BJ (cell line): ENCODE results near the gene SLC25A45. TPM values are rescaled to one million over a fixed set of nuclear protein-coding genes. Genes with fewer than 3 reads are reported as not detected.

Experiments
- CTCF ChIA-PET: fragments of 350-600 bp; formaldehyde crosslinking; extraction: SDS; loops from one replicate; lab custom pipeline; 2021; ENCODE audit warnings: antibody characterized with exemption, inconsistent platforms; lab: Yijun Ruan, JAX
- POLR2A ChIA-PET: fragments of 300-600 bp; sonication (Branson Sonifier 250); formaldehyde crosslinking; extraction: SDS; loops from one replicate; lab custom pipeline; 2021; ENCODE audit warnings: antibody characterized with exemption; lab: Charles Lee
- DNase-seq: peaks from one replicate; pipeline ENCODE4 v3.0.0-alpha.2; 2011; ENCODE audit warnings: low read depth
- H3K27me3 ChIP-seq: 2 replicates; pipeline ENCODE4 v1.6.0; 2011; ENCODE audit warnings: low read length; ENCODE audit not compliant: control insufficient read depth, insufficient read depth
- H3K36me3 ChIP-seq: 2 replicates; pipeline ENCODE4 v1.5.1; 2011; ENCODE audit warnings: low read length; ENCODE audit not compliant: control insufficient read depth, insufficient read depth
- H3K4me3 ChIP-seq: 2 replicates; pipeline ENCODE4 v1.5.1; 2011; ENCODE audit warnings: low read depth, mild to moderate bottlenecking, control low read depth, low read length
- polyA plus RNA-seq: library from polyadenylated mRNA; depleted of rRNA; stranded (reverse); fragments of >200 nt; gene quantifications from 2 replicates; pipeline ENCODE4 v1.2.3, GENCODE V29; 2011
- TF ChIP-seq, protein P1 (sequence below): IDR thresholded peaks from 2 replicates; pipeline ENCODE4 v1.5.1; 2011; ENCODE audit warnings: low read depth, mild to moderate bottlenecking, control low read depth, inconsistent platforms, low read length, moderate library complexity; ENCODE audit not compliant: insufficient read depth

The SLC25A45 gene
- polyA plus RNA-seq, 1 experiment = 2.1 TPM

DNA sequence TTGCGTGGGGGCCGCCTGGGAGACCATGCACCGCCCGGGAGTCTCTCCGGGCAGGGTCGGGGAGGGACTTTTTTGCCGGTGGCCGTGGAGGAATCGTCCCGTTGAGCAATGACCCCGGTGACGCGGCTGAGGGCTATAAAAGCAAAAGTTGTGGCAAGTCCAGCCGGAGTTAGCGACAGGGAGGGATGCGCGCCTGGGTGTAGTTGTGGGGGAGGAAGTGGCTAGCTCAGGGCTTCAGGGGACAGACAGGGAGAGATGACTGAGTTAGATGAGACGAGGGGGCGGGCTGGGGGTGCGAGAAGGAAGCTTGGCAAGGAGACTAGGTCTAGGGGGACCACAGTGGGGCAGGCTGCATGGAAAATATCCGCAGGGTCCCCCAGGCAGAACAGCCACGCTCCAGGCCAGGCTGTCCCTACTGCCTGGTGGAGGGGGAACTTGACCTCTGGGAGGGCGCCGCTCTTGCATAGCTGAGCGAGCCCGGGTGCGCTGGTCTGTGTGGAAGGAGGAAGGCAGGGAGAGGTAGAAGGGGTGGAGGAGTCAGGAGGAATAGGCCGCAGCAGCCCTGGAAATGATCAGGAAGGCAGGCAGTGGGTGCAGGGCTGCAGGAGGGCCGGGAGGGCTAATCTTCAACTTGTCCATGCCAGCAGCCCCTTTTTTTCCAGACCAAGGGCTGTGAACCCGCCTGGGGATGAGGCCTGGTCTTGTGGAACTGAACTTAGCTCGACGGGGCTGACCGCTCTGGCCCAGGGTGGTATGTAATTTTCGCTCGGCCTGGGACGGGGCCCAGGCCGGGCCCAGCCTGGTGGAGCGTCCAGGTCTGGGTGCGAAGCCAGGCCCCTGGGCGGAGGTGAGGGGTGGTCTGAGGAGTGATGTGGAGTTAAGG lies 40.4 kb upstream of the SLC25A45 start, which contains the start of gene NEAT1:
Gene NEAT1, plus strand, starts transcription at position 166 of the 883 bp plus-strand sequence.
- Histone ChIP-seq H3K4me3 (peak within 1 kb of the TSS; percentile 72), H3K27me3 (no peaks in the 10 kb centered on the region), H3K36me3 (peaks cover 12% of the 10 kb centered on the region)
- ChIA-PET CTCF (interaction anchor here (0.8 to 2.5 kb wide), 3 partner anchors 8 to 103 kb away, joined by 3 to 8 read pairs (median 3); no protein-coding TSS in a partner anchor), POLR2A (interaction anchor here (0.5 to 7.4 kb wide), 20 partner anchors 10 to 704 kb away, joined by 3 to 204 read pairs (median 5); partner anchors contain the start of genes MALAT1, PCNX3 and POLA2)
- TF ChIP-seq, protein P1, sequence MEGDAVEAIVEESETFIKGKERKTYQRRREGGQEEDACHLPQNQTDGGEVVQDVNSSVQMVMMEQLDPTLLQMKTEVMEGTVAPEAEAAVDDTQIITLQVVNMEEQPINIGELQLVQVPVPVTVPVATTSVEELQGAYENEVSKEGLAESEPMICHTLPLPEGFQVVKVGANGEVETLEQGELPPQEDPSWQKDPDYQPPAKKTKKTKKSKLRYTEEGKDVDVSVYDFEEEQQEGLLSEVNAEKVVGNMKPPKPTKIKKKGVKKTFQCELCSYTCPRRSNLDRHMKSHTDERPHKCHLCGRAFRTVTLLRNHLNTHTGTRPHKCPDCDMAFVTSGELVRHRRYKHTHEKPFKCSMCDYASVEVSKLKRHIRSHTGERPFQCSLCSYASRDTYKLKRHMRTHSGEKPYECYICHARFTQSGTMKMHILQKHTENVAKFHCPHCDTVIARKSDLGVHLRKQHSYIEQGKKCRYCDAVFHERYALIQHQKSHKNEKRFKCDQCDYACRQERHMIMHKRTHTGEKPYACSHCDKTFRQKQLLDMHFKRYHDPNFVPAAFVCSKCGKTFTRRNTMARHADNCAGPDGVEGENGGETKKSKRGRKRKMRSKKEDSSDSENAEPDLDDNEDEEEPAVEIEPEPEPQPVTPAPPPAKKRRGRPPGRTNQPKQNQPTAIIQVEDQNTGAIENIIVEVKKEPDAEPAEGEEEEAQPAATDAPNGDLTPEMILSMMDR = no peak
- DNase-seq = peak; percentile 77

DNA sequence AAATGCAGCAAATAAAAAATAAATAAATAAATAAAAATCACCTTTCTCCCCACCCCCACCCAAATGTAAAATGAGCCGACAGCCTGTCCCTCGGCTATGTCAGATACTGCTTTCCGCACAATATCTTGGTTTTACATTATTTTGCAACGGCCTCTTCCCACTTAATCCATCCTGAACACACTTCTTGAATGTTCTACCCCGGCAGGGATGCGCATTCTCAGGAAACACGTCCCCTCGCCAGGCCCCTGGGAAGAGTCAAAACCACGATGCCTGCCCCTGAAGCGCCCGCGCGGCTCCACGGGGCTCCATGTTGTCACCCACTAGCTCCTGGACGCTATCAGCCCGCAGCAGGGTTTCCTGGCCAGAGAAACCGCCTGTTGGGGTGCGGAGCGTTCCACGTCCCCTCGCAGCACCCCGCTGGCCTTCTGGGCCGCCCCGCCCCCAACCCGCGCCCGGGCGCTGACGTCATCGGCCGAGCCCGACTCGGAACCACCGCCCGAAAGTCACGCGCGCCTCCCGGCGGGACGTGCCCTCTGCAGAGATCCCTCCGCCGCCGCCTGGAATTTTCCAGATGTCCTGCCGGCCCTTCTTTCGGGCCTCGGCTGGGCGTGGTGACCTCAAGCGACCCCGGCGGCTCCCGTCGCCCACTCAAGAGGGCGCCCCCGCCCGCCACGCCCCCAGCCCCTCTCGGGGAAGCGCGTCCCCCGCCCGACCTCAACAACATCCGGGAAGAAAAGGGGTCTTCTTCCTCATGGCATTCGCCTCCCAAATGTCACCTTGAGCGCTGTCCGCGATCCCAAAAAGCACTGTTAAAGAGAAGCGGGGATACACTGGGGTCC lies 39.6 kb upstream of the SLC25A45 start:
- TF ChIP-seq, protein P1 = no peak
- peak; percentile 65 for DNase-seq
- Histone ChIP-seq H3K27me3 (no peaks in the 10 kb centered on the region), H3K36me3 (peaks cover 7% of the 10 kb centered on the region), H3K4me3 (peak overlapping the region; percentile 72)
- ChIA-PET CTCF (interaction anchor here (1.0 to 2.5 kb wide), 4 partner anchors 7 to 77 kb away, joined by 3 to 8 read pairs (median 6); partner anchors contain the start of gene MALAT1), POLR2A (interaction anchor here (0.5 to 7.4 kb wide), 18 partner anchors 31 to 705 kb away, joined by 3 to 204 read pairs (median 6); partner anchors contain the start of genes MALAT1, PCNX3 and POLA2)

DNA sequence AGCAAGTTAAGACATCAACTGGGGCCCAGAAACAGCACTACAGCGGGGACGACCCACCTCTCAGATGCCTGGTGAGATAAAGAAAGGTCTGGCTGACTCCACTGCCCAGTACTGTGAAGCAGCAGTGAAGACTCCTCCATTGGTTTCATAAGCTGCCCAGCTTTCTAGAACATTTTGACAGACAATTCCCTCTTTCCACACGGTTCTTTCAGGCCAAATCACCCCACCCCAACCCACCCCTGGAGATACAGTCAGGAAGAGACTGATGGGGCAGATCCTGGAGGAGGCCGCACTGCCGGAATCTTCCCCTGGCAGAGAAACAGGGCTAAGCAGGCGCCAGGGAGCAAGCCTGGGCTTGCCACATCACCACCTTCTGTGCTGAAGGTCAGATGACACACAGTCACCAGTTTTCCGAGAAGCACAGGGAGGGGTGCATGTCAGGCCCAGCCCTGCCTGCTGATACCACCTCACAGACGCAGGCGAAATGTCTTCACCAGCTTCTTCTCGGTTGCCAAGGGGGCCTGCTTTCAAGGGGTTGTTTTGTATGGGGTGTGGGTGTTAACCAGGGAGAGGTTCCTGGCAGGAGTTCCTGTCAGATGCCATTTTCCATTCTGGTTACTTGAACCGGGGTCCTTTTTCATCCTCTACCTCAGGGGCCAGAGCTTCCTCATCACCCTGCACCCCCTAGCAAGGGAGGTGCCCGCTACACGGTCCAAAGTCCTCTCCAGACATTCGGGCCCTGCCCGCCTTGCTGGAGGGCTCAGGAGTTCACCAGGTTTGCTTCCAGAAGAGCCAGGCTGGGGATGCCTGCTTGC lies 38.7 kb upstream of the SLC25A45 start:
- TF ChIP-seq, protein P1 = no peak
- ChIA-PET POLR2A (interaction anchor here (0.6 to 7.4 kb wide), 13 partner anchors 31 to 130 kb away, joined by 3 to 204 read pairs (median 5); partner anchors contain the start of gene MALAT1), CTCF (interaction anchor here (1.0 to 7.5 kb wide), 4 partner anchors 43 to 88 kb away, joined by 3 to 128 read pairs (median 6); partner anchors contain the start of gene MALAT1)
- Histone ChIP-seq H3K27me3 (no peaks in the 10 kb centered on the region), H3K36me3 (peaks cover 5% of the 10 kb centered on the region; the same call in 1 of the 2 replicates), H3K4me3 (peak overlapping the region; percentile 72)
- peak; percentile 96 for DNase-seq

DNA sequence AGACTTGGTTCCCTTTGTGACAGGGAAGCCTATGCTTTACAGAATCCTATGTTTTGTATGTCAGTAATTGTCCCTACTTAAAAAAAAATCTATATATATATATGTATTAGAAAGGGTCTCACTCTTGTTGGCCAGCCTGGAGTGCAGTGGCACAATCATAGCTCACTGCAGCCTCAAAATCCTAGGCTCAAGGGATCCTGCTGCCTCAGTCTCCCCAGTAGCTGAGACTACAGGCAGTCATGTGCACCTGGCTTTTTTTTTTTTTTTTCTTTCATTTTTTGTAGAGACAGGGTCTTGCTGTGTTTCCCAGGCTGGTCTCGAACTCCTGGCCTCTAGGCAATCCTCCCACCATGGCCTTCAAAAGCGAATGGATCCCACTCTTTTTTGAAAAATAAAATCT lies 38.1 kb upstream of the SLC25A45 start:
- Histone ChIP-seq H3K36me3 (peaks cover 4% of the 10 kb centered on the region; the same call in 1 of the 2 replicates), H3K27me3 (no peaks in the 10 kb centered on the region), H3K4me3 (peak overlapping the region; percentile 23; the same call in 1 of the 2 replicates)
- ChIA-PET CTCF (interaction anchor here (1.0 to 7.5 kb wide), 9 partner anchors 37 to 104 kb away, joined by 3 to 128 read pairs (median 4); partner anchors contain the start of gene MALAT1), POLR2A (interaction anchor here (0.6 to 7.4 kb wide), 10 partner anchors 9 to 91 kb away, joined by 3 to 204 read pairs (median 8); partner anchors contain the start of gene MALAT1)
- TF ChIP-seq, protein P1 = no peak
- no peak for DNase-seq
